ENCODE measurements around the gene FNTB.

The FNTB gene

DNA sequence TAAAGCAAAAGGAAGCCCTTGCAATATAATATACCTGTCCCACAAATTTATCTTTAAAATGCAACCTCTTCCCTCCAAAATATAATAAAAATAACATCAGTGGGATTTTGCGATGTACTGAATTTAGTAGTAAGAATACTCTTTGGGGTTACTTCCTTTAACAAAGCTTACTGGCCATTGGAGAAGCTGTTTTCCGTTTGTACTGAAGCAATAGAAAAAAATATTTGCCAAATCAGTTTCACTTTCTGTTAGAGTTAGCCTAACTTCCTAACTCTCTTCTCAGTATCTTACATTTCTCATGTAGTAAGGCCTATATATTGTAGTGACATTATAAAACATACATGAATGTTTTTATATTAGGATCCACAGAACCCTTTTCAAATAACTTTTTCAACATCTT lies 111.9 kb downstream of the FNTB start:
- Histone ChIP-seq H3K27me3 (ENCODE audit: insufficient read depth, poor library complexity, severe bottlenecking) (no peaks in the 10 kb centered on the region), H3K27ac (replicated peaks) (peak overlapping the region; percentile 36; the same call in 1 of the 2 replicates), H3K4me3 (replicated peaks; ENCODE audit: insufficient read depth, low read length) (peak overlapping the region; percentile 9; the same call in 1 of the 2 replicates)
- DNase-seq (ENCODE audit: low read depth in 1 of 2, low spot score in 1 of 2), result no peak
- TF ChIP-seq, protein P1, sequence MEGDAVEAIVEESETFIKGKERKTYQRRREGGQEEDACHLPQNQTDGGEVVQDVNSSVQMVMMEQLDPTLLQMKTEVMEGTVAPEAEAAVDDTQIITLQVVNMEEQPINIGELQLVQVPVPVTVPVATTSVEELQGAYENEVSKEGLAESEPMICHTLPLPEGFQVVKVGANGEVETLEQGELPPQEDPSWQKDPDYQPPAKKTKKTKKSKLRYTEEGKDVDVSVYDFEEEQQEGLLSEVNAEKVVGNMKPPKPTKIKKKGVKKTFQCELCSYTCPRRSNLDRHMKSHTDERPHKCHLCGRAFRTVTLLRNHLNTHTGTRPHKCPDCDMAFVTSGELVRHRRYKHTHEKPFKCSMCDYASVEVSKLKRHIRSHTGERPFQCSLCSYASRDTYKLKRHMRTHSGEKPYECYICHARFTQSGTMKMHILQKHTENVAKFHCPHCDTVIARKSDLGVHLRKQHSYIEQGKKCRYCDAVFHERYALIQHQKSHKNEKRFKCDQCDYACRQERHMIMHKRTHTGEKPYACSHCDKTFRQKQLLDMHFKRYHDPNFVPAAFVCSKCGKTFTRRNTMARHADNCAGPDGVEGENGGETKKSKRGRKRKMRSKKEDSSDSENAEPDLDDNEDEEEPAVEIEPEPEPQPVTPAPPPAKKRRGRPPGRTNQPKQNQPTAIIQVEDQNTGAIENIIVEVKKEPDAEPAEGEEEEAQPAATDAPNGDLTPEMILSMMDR (IDR thresholded peaks at IDR 0.05; ENCODE audit: insufficient read depth, low read length), result no peak
- TF ChIP-seq POLR2AphosphoS5 (IDR thresholded peaks at IDR 0.05; ENCODE audit: low read depth) (no peak), GABPA (IDR thresholded peaks at IDR 0.05; ENCODE audit: low read depth) (no peak), SPI1 (IDR thresholded peaks at IDR 0.05; ENCODE audit: borderline replicate concordance, low read depth) (no peak)
- TF ChIP-seq, protein P2, sequence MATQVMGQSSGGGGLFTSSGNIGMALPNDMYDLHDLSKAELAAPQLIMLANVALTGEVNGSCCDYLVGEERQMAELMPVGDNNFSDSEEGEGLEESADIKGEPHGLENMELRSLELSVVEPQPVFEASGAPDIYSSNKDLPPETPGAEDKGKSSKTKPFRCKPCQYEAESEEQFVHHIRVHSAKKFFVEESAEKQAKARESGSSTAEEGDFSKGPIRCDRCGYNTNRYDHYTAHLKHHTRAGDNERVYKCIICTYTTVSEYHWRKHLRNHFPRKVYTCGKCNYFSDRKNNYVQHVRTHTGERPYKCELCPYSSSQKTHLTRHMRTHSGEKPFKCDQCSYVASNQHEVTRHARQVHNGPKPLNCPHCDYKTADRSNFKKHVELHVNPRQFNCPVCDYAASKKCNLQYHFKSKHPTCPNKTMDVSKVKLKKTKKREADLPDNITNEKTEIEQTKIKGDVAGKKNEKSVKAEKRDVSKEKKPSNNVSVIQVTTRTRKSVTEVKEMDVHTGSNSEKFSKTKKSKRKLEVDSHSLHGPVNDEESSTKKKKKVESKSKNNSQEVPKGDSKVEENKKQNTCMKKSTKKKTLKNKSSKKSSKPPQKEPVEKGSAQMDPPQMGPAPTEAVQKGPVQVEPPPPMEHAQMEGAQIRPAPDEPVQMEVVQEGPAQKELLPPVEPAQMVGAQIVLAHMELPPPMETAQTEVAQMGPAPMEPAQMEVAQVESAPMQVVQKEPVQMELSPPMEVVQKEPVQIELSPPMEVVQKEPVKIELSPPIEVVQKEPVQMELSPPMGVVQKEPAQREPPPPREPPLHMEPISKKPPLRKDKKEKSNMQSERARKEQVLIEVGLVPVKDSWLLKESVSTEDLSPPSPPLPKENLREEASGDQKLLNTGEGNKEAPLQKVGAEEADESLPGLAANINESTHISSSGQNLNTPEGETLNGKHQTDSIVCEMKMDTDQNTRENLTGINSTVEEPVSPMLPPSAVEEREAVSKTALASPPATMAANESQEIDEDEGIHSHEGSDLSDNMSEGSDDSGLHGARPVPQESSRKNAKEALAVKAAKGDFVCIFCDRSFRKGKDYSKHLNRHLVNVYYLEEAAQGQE (IDR thresholded peaks at IDR 0.05; ENCODE audit: insufficient replicate concordance, low read depth), result no peak

DNA sequence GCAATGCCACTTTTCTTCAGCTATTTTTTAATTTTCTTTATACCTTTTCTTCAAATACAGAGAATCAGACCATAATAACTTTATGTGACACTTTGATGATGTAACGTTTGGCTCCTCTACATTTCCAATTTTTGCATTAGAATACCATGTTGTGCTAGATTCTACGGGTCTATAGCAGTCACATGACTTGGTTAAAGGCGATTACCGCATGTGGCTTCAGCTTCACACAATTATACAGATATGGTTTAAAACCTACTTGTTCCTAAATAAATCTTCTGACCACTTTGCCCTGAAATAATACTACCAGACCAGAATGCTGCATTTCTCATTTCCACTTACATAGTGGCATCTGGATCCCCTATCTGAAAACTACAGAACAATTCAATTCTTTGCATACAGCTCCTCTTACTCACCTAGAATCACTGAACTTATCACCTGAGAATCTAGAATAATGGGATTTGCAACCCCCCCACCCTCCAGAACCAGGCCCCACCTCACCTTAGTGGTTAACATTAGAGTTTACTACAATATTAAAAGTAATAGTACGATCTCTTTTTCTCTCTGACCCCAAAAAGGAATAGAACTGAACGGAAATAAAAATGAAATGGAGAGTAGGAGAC lies 114.3 kb downstream of the FNTB start:
- TF ChIP-seq GABPA (IDR thresholded peaks at IDR 0.05; ENCODE audit: low read depth), result no peak
- no peak for TF ChIP-seq POLR2AphosphoS5 (IDR thresholded peaks at IDR 0.05; ENCODE audit: low read depth)
- TF ChIP-seq, protein P2 (IDR thresholded peaks at IDR 0.05; ENCODE audit: insufficient replicate concordance, low read depth), result no peak
- peak overlapping the region; percentile 89 for H3K27ac ChIP-seq (replicated peaks)
- H3K27me3 ChIP-seq (ENCODE audit: insufficient read depth, poor library complexity, severe bottlenecking), result no peaks in the 10 kb centered on the region
- no peak for DNase-seq (ENCODE audit: low read depth in 1 of 2, low spot score in 1 of 2)
- peak overlapping the region; percentile 75 for H3K4me3 ChIP-seq (replicated peaks; ENCODE audit: insufficient read depth, low read length)

DNA sequence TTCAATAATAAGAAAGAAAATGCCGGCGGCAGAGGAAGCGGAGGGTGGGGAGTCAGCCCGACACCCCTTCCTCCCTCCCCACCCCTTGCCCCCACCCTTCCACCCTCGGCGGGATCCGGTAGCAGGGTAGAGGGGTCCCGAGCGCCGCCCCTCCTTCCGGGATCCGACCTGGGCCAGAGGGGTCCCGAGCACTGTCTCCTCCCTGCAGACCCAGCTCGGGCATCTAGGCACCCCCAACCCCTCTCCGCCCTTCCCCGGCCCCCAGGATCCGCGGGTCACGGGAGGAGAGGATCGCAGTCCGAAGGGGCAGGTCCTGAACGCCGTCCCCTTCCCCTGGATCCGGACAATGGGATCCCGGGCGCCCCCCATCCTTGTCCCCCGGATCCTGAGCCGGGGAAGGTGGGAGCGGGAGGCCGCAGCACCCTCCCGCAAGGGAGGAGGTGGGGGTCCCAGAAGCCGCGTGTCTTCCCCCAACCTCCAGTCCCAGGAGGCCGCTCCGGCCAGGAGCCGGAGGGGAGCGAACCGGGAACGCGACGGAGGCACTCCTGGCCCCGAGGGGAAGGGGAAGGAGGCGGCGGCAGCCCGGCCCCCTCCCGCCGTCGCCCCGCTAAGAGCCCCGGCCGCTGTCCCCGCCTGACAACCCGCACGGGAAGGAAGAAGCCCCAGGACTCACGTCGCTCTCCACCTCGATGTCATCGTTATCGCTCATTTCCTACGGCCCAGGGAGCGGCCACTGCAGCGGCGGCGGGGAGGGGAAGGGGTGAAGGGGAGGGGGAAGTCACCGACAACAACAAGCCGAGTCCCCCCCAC lies 115.1 kb downstream of the FNTB start:
- TF ChIP-seq GABPA (IDR thresholded peaks at IDR 0.05; ENCODE audit: low read depth) (no peak), POLR2AphosphoS5 (IDR thresholded peaks at IDR 0.05; ENCODE audit: low read depth) (no peak), SPI1 (IDR thresholded peaks at IDR 0.05; ENCODE audit: borderline replicate concordance, low read depth) (no peak)
- TF ChIP-seq, protein P1 (IDR thresholded peaks at IDR 0.05; ENCODE audit: insufficient read depth, low read length), result no peak
- TF ChIP-seq, protein P2 (IDR thresholded peaks at IDR 0.05; ENCODE audit: insufficient replicate concordance, low read depth), result no peak
- no peaks in the 10 kb centered on the region for H3K27me3 ChIP-seq (ENCODE audit: insufficient read depth, poor library complexity, severe bottlenecking)
- peak overlapping the region; percentile 75 for H3K4me3 ChIP-seq (replicated peaks; ENCODE audit: insufficient read depth, low read length)
- peak overlapping the region; percentile 89 for H3K27ac ChIP-seq (replicated peaks)
- DNase-seq (ENCODE audit: low read depth in 1 of 2, low spot score in 1 of 2), result peak in 1 of 2 experiments; percentile 23

All from HL-60 (cell line).